SK-N-MC (cell line): ENCODE measurements around the gene TXNRD2.
"Not testable (repeated sequence)": the region's sequence is repeated elsewhere in the genome, so short reads cannot be mapped to it uniquely, and the experiment has no call there.

Experiments used
- EZH2 ChIP-seq: fragments of 200-600 bp; sonication (generic); IDR thresholded peaks from one replicate; pipeline ENCODE4 v1.6.1; 2017; ENCODE audit warnings: antibody characterized with exemption
- POLR2AphosphoS5 ChIP-seq: IDR thresholded peaks from 2 replicates; pipeline ENCODE4 v1.6.1; 2012; ENCODE audit warnings: mild to moderate bottlenecking, low read depth, low read length, borderline replicate concordance

DNA sequence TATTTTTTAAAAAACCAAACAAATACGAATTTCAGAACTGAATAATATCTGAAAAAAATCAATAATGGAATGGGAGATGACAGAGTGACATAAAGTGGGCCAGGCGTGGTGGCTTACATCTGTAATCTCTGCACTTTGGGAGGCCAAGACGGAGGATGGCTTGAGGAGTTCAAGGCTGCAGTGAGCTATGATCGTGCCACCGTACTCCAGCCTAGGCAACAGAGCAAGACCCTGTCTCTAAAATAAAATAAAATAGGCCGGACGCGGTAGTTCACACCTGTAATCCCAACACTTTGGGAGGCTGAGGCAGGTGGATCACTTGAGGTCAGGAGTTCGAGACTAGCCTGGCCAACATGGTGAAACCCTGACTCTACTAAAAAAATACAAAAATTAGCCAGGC lies 108.3 kb downstream of the TXNRD2 start:
- not testable (repeated sequence) for TF ChIP-seq POLR2AphosphoS5, EZH2
